ENCODE measurements around the gene KITLG. TPM values are rescaled to one million over a fixed set of nuclear protein-coding genes. Genes with fewer than 3 reads are reported as not detected.

Gene KITLG
- total RNA-seq, 4 donors from 2014 or later, result 10.5 to 44.6 (median 29.1) TPM

DNA sequence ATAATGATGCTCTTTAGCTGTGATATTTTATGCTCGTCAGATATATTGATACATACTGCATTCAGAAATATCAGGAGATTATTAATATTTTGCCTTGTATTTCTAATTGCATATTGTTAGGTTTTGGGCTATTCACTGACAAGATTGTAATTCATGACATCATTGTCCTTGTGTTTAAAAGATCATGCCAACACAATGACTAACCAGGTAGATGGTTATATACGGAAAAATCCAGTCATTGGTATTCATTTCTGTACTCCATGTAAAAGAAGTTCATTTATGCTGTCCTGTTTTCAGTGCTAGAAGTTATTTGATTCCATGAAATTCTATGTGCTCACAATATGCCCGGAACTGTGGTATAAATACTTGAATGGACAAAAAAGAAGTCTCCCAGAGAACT lies 107.5 kb downstream of the KITLG start:
- Histone ChIP-seq H3K4me3 (no peak overlapping the region), H3K9me3 (no peaks in the 10 kb centered on the region), H3K36me3 (no peaks in the 10 kb centered on the region), H3K27ac (no peak overlapping the region), H3K4me1 (peaks cover 0 to 6% (median 1%) of the 10 kb centered on the region in 4 donors), H3K27me3 (no peaks in the 10 kb centered on the region)
- no peak for DNase-seq
- in situ Hi-C loops (cut with MboI; ENCODE audit: low pct_ligation_motif_present in 1 of 4, low pct_unique_long_range_greater_than_20kb in 1 of 4, low sequenced_read_pairs in 3 of 4) (no loop called here), intact Hi-C loops (cut with DNase I; ENCODE audit: low total_unique reads) (no loop called here)
- WGBS, 2 donors (ENCODE audit: low coverage in 1 of 2), result 80 to 83% methylated on average over 3 of the region's 3 CpGs
- TF ChIP-seq POLR2A (IDR thresholded peaks at IDR 0.05) (no peak), POLR2AphosphoS5 (IDR thresholded peaks at IDR 0.05) (no peak)
- TF ChIP-seq, protein P1, sequence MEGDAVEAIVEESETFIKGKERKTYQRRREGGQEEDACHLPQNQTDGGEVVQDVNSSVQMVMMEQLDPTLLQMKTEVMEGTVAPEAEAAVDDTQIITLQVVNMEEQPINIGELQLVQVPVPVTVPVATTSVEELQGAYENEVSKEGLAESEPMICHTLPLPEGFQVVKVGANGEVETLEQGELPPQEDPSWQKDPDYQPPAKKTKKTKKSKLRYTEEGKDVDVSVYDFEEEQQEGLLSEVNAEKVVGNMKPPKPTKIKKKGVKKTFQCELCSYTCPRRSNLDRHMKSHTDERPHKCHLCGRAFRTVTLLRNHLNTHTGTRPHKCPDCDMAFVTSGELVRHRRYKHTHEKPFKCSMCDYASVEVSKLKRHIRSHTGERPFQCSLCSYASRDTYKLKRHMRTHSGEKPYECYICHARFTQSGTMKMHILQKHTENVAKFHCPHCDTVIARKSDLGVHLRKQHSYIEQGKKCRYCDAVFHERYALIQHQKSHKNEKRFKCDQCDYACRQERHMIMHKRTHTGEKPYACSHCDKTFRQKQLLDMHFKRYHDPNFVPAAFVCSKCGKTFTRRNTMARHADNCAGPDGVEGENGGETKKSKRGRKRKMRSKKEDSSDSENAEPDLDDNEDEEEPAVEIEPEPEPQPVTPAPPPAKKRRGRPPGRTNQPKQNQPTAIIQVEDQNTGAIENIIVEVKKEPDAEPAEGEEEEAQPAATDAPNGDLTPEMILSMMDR (IDR thresholded peaks at IDR 0.05), result no peak

DNA sequence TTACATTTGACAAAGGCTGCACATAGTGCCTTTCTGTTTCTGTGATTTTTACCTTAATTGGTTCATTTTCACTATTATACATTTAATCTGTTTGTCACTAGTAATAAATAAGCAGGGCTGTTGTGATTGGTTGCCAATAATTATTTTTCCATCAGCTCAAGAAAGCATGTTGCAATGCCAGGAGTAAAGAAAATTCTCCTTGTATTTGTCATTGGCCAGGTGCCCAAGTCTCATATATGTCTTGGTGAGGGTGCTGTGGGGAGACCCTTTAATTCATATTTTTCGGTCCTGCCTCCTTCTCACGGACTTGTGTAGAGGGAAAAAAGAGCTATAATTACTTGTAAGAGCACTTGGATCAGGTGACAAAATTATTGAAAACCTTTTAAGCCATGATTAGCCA lies 108.0 kb downstream of the KITLG start:
- no peak overlapping the region for H3K4me3 ChIP-seq
- in situ Hi-C loops (cut with MboI; ENCODE audit: low pct_ligation_motif_present in 1 of 4, low pct_unique_long_range_greater_than_20kb in 1 of 4, low sequenced_read_pairs in 3 of 4), result no loop called here
- WGBS, 2 donors (ENCODE audit: low coverage in 1 of 2), result 82 to 95% methylated on average over 2 of the region's 2 CpGs
- TF ChIP-seq POLR2AphosphoS5 (IDR thresholded peaks at IDR 0.05), result no peak
- no peak for TF ChIP-seq POLR2A (IDR thresholded peaks at IDR 0.05)
- TF ChIP-seq, protein P1 (IDR thresholded peaks at IDR 0.05), result no peak
- TF ChIP-seq EP300 (IDR thresholded peaks at IDR 0.05; ENCODE audit: low read depth), result no peak
- intact Hi-C loops (cut with DNase I; ENCODE audit: low total_unique reads), result no loop called here
- no peaks in the 10 kb centered on the region for H3K36me3 ChIP-seq
- peaks cover 0 to 6% (median 1%) of the 10 kb centered on the region in 4 donors for H3K4me1 ChIP-seq
- H3K27ac ChIP-seq, result no peak overlapping the region
- DNase-seq, result no peak
- H3K27me3 ChIP-seq, result no peaks in the 10 kb centered on the region
- no peaks in the 10 kb centered on the region for H3K9me3 ChIP-seq

DNA sequence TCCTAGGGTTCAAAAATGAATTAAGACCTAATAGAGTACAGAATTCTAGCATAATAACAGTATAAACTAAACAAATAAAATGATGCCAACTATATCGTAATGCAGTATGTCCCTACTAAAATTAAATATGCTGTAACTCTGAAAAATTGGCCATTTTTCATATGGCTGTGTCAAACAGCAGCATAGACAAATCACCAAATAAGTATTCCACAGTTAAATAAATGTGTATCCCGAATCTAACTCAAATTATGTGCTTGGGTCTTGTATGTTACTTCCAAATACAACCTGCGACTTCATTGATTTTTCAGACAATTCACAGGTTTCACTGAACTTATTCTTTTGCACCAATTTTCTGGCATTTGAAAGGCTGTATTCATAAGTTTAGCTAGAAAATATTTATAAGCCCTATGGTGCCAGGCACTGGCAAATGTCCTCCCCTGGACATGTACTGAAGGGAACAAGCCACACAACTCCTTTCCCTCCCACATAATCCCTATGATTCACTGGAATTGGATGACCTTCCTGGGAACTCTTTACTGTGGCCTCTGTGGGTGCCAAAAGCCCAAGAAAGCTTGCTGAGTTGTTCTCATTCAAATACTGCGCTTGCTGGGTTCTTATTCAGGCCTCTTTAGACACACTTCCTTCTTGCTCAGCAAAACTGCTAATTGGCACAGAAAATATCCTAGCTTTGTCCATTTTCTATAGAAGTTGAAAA lies 108.8 kb downstream of the KITLG start:
- in situ Hi-C loops (cut with MboI; ENCODE audit: low pct_ligation_motif_present in 1 of 4, low pct_unique_long_range_greater_than_20kb in 1 of 4, low sequenced_read_pairs in 3 of 4) (no loop called here), intact Hi-C loops (cut with DNase I; ENCODE audit: low total_unique reads) (no loop called here)
- no peak overlapping the region for H3K27ac ChIP-seq
- DNase-seq, result no peak
- WGBS, 2 donors (ENCODE audit: low coverage in 1 of 2), result 70 to 76% methylated on average over 4 of the region's 4 CpGs
- peaks cover 0 to 6% (median 1%) of the 10 kb centered on the region in 4 donors for H3K4me1 ChIP-seq
- H3K27me3 ChIP-seq, result no peaks in the 10 kb centered on the region
- no peak overlapping the region for H3K4me3 ChIP-seq
- H3K36me3 ChIP-seq, result no peaks in the 10 kb centered on the region
- TF ChIP-seq, protein P1 (IDR thresholded peaks at IDR 0.05), result no peak
- TF ChIP-seq POLR2A (IDR thresholded peaks at IDR 0.05), result no peak
- no peak for TF ChIP-seq POLR2AphosphoS5 (IDR thresholded peaks at IDR 0.05)
- TF ChIP-seq EP300 (IDR thresholded peaks at IDR 0.05; ENCODE audit: low read depth), result no peak
- no peaks in the 10 kb centered on the region for H3K9me3 ChIP-seq

DNA sequence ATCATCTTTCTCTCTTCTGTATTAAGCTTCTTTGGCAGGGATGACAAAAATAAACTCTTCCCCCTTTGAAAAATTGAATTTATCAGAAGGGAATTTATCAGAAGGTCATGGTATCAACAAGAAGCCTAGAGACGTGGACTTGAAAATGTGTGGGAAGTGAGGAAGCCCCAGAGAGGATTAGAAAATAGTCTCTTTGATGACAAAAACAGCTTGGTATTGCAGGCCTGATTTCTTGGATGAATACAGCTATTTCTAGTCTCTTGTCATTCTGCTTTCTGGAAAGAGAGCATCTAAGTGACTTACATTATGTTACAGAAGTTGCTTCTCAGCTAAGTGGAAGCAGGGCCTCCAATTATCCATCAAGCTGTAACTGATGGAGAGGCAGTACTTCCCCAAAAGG lies 111.1 kb downstream of the KITLG start:
- Histone ChIP-seq H3K9me3 (no peaks in the 10 kb centered on the region), H3K36me3 (no peaks in the 10 kb centered on the region), H3K4me3 (no peak overlapping the region), H3K4me1 (peaks cover 0 to 6% (median 1%) of the 10 kb centered on the region in 4 donors), H3K27me3 (no peaks in the 10 kb centered on the region), H3K27ac (no peak overlapping the region)
- TF ChIP-seq, protein P1 (IDR thresholded peaks at IDR 0.05), result no peak
- TF ChIP-seq EP300 (IDR thresholded peaks at IDR 0.05; ENCODE audit: low read depth), result no peak
- no peak for TF ChIP-seq POLR2AphosphoS5 (IDR thresholded peaks at IDR 0.05)
- no peak for TF ChIP-seq POLR2A (IDR thresholded peaks at IDR 0.05)
- WGBS, 2 donors (ENCODE audit: low coverage in 1 of 2), result 66 to 67% methylated on average over 1 of the region's 1 CpG
- DNase-seq, result no peak
- in situ Hi-C loops (cut with MboI; ENCODE audit: low pct_ligation_motif_present in 1 of 4, low pct_unique_long_range_greater_than_20kb in 1 of 4, low sequenced_read_pairs in 3 of 4) (no loop called here), intact Hi-C loops (cut with DNase I; ENCODE audit: low total_unique reads) (no loop called here)
